ENCODE results near the gene CAMTA1.

CAMTA1 gene

GRCh38 chr1:7006996-7007871 lies 222.0 kb downstream of the CAMTA1 start:
- DNase-seq (ENCODE audit: low read depth), result no peak

GRCh38 chr1:7007902-7008301 lies 222.6 kb downstream of the CAMTA1 start:
- no peak for DNase-seq (ENCODE audit: low read depth)

GRCh38 chr1:7008331-7008730 lies 223.1 kb downstream of the CAMTA1 start:
- DNase-seq (ENCODE audit: low read depth), result no peak

GRCh38 chr1:7008975-7009740 lies 223.9 kb downstream of the CAMTA1 start:
- no peak for DNase-seq (ENCODE audit: low read depth)

- DNase-seq (ENCODE audit: low read depth), result no peak
Observed at GRCh38 chr1:7009741-7010525, 224.7 kb downstream of the CAMTA1 start.

- no peak for DNase-seq (ENCODE audit: low read depth)
Observed at GRCh38 chr1:7010534-7011200, 225.4 kb downstream of the CAMTA1 start.

- no peak for DNase-seq (ENCODE audit: low read depth)
Observed at GRCh38 chr1:7011826-7012225, 226.6 kb downstream of the CAMTA1 start.

- DNase-seq (ENCODE audit: low read depth), result no peak
Observed at GRCh38 chr1:7012461-7012924, 227.2 kb downstream of the CAMTA1 start.

GRCh38 chr1:7013833-7014639 lies 228.8 kb downstream of the CAMTA1 start:
- DNase-seq (ENCODE audit: low read depth), result no peak

GRCh38 chr1:7014640-7014930 lies 229.3 kb downstream of the CAMTA1 start:
- no peak for DNase-seq (ENCODE audit: low read depth)

GRCh38 chr1:7015022-7015421 lies 229.8 kb downstream of the CAMTA1 start:
- no peak for DNase-seq (ENCODE audit: low read depth)

GRCh38 chr1:7018351-7018750 lies 233.1 kb downstream of the CAMTA1 start:
- no peak for DNase-seq (ENCODE audit: low read depth)

- no peak for DNase-seq (ENCODE audit: low read depth)
Observed at GRCh38 chr1:7018826-7019225, 233.6 kb downstream of the CAMTA1 start.

GRCh38 chr1:7019510-7019909 lies 234.3 kb downstream of the CAMTA1 start:
- DNase-seq (ENCODE audit: low read depth), result no peak

- no peak for DNase-seq (ENCODE audit: low read depth)
Observed at GRCh38 chr1:7022058-7022457, 236.8 kb downstream of the CAMTA1 start.

- DNase-seq (ENCODE audit: low read depth), result no peak
Observed at GRCh38 chr1:7025013-7025412, 239.8 kb downstream of the CAMTA1 start.

GRCh38 chr1:7026169-7026568 lies 240.9 kb downstream of the CAMTA1 start:
- DNase-seq (ENCODE audit: low read depth), result no peak

GRCh38 chr1:7032992-7033391 lies 247.7 kb downstream of the CAMTA1 start:
- no peak for DNase-seq (ENCODE audit: low read depth)

- DNase-seq (ENCODE audit: low read depth), result no peak
Observed at GRCh38 chr1:7036386-7036785, 251.1 kb downstream of the CAMTA1 start.

GRCh38 chr1:7039590-7040220 lies 254.5 kb downstream of the CAMTA1 start:
- no peak for DNase-seq (ENCODE audit: low read depth)
